Parathyroid adenoma (tissue), 2 donors: Measurements from ENCODE around the gene WASL.

Experiments used
- H2AFZ ChIP-seq: fragments of 300-600 bp; sonication (generic); one replicate; pipeline ENCODE4 v1.7.0; 2017; ENCODE audit warnings: antibody characterized with exemption, mild to moderate bottlenecking
- H3K27ac ChIP-seq: fragments of 300-600 bp; sonication (generic); one replicate; pipeline ENCODE4 v1.7.0; 2017
- H3K27me3 ChIP-seq: fragments of 300-600 bp; sonication (generic); one replicate; pipeline ENCODE4 v1.7.0; 2017; ENCODE audit warnings: low read length; ENCODE audit not compliant: control insufficient read depth, insufficient read depth
- H3K36me3 ChIP-seq: fragments of 300-600 bp; sonication (generic); one replicate; pipeline ENCODE4 v1.7.0; 2017; ENCODE audit warnings: low read length; ENCODE audit not compliant: control insufficient read depth, insufficient read depth
- H3K4me1 ChIP-seq: fragments of 300-600 bp; sonication (generic); one replicate; pipeline ENCODE4 v1.7.0; 2017; ENCODE audit warnings: control low read depth
- H3K4me2 ChIP-seq: fragments of 300-600 bp; sonication (generic); one replicate; pipeline ENCODE4 v1.7.0; 2017; ENCODE audit warnings: low read length
- H3K4me3 ChIP-seq: fragments of 300-600 bp; sonication (generic); one replicate; pipeline ENCODE4 v1.7.0; 2017; ENCODE audit warnings: low read depth, low read length
- H3K79me2 ChIP-seq: fragments of 300-600 bp; sonication (generic); one replicate; pipeline ENCODE4 v1.7.0; 2017; ENCODE audit warnings: control low read depth
- H3K9ac ChIP-seq: fragments of 300-600 bp; sonication (generic); one replicate; pipeline ENCODE4 v1.7.0; 2017; ENCODE audit warnings: mild to moderate bottlenecking
- H3K9me3 ChIP-seq: fragments of 300-600 bp; sonication (generic); one replicate; pipeline ENCODE4 v1.7.0; 2017; ENCODE audit warnings: low read length; ENCODE audit not compliant: control insufficient read depth
- CTCF ChIP-seq: fragments of 300-600 bp; sonication (generic); IDR thresholded peaks from one replicate; pipeline ENCODE4 v1.7.0; 2017; ENCODE audit warnings: antibody characterized with exemption, mild to moderate bottlenecking
- donor health status: primary hyperparathyroidism.

Gene WASL

GRCh38 chr7:123712619-123713018 is 36.2 kb downstream of the WASL start:
- Histone ChIP-seq H3K27me3 (no peaks in the 10 kb centered on the region), H3K4me1 (peaks cover 6% of the 10 kb centered on the region), H2AFZ (no peak overlapping the region), H3K9me3 (no peaks in the 10 kb centered on the region), H3K4me3 (no peak overlapping the region), H3K27ac (no peak overlapping the region), H3K36me3 (no peaks in the 10 kb centered on the region), H3K9ac (no peak overlapping the region), H3K79me2 (peaks cover 19% of the 10 kb centered on the region), H3K4me2 (no peak overlapping the region)
- no peak for TF ChIP-seq CTCF

- Histone ChIP-seq H3K36me3 (no peaks in the 10 kb centered on the region), H3K4me2 (no peak overlapping the region), H3K4me1 (peaks cover 6% of the 10 kb centered on the region), H3K27ac (no peak overlapping the region), H3K4me3 (no peak overlapping the region), H2AFZ (no peak overlapping the region), H3K79me2 (peaks cover 14% of the 10 kb centered on the region), H3K27me3 (no peaks in the 10 kb centered on the region), H3K9ac (no peak overlapping the region), H3K9me3 (no peaks in the 10 kb centered on the region)
- TF ChIP-seq CTCF = no peak
Measured at GRCh38 chr7:123711832-123712293, 36.9 kb downstream of the WASL start.

GRCh38 chr7:123710683-123711082 is 38.1 kb downstream of the WASL start:
- H3K4me3 ChIP-seq = no peak overlapping the region
- TF ChIP-seq CTCF = no peak
- H3K36me3 ChIP-seq = no peaks in the 10 kb centered on the region
- no peak overlapping the region for H3K27ac ChIP-seq
- H3K79me2 ChIP-seq = peaks cover 7% of the 10 kb centered on the region
- H3K9me3 ChIP-seq = no peaks in the 10 kb centered on the region
- no peak overlapping the region for H2AFZ ChIP-seq
- H3K4me2 ChIP-seq = no peak overlapping the region
- no peak overlapping the region for H3K9ac ChIP-seq
- no peaks in the 10 kb centered on the region for H3K27me3 ChIP-seq
- H3K4me1 ChIP-seq = peaks cover 6% of the 10 kb centered on the region

- H3K27ac ChIP-seq = no peak overlapping the region
- H3K36me3 ChIP-seq = no peaks in the 10 kb centered on the region
- peaks cover 4% of the 10 kb centered on the region for H3K79me2 ChIP-seq
- no peak overlapping the region for H2AFZ ChIP-seq
- H3K4me2 ChIP-seq = no peak overlapping the region
- H3K9ac ChIP-seq = no peak overlapping the region
- no peaks in the 10 kb centered on the region for H3K9me3 ChIP-seq
- no peaks in the 10 kb centered on the region for H3K27me3 ChIP-seq
- H3K4me1 ChIP-seq = peaks cover 6% of the 10 kb centered on the region
- no peak overlapping the region for H3K4me3 ChIP-seq
- TF ChIP-seq CTCF = no peak
Measured at GRCh38 chr7:123709525-123709924, 39.3 kb downstream of the WASL start.

GRCh38 chr7:123705211-123705901 is 43.4 kb downstream of the WASL start:
- Histone ChIP-seq H3K27me3 (no peaks in the 10 kb centered on the region), H3K9me3 (no peaks in the 10 kb centered on the region), H3K9ac (no peak overlapping the region), H3K36me3 (no peaks in the 10 kb centered on the region), H3K4me2 (no peak overlapping the region), H3K4me3 (no peak overlapping the region), H2AFZ (no peak overlapping the region), H3K79me2 (no peaks in the 10 kb centered on the region), H3K4me1 (peaks cover 4% of the 10 kb centered on the region), H3K27ac (no peak overlapping the region)
- TF ChIP-seq CTCF = no peak
